COLO829 (cell line): ENCODE results near the gene SURF6.
"Not testable (repeated sequence)": the region's sequence is repeated elsewhere in the genome, so short reads cannot be mapped to it uniquely, and the experiment has no call there.

Experiments used
- DNase-seq: peaks from one replicate; pipeline ENCODE4 v3.0.0; 2012; ENCODE audit warnings: low spot score

Gene SURF6

GRCh38 chr9:133347985-133348717 lies 12.2 kb upstream of the SURF6 start, which contains the start of the genes MED22 and RPL7A:
Gene MED22 (minus strand): TSS chr9:133348131. CDS start chr9:133346662, 1,469 bp downstream.
Gene RPL7A (plus strand): TSS chr9:133348218. CDS start chr9:133348244, 26 bp downstream.
- peak; percentile 98 for DNase-seq

- DNase-seq: no peak
Observed at GRCh38 chr9:133347515-133347984, 11.6 kb upstream of the SURF6 start.

- DNase-seq: no peak
Observed at GRCh38 chr9:133346021-133346785, 10.2 kb upstream of the SURF6 start.

GRCh38 chr9:133345596-133345995 lies 9.6 kb upstream of the SURF6 start:
- no peak for DNase-seq

GRCh38 chr9:133344979-133345378 lies 9.0 kb upstream of the SURF6 start:
- no peak for DNase-seq

- DNase-seq: no peak
Observed at GRCh38 chr9:133344071-133344470, 8.1 kb upstream of the SURF6 start.

- no peak for DNase-seq
Observed at GRCh38 chr9:133342570-133342969, 6.6 kb upstream of the SURF6 start.

GRCh38 chr9:133342069-133342406 lies 6.0 kb upstream of the SURF6 start:
- no peak for DNase-seq

GRCh38 chr9:133341369-133342068 lies 5.5 kb upstream of the SURF6 start:
- DNase-seq: no peak

- no peak for DNase-seq
Observed at GRCh38 chr9:133340916-133341315, 4.9 kb upstream of the SURF6 start.

- DNase-seq: no peak
Observed at GRCh38 chr9:133340256-133340655, 4.3 kb upstream of the SURF6 start.

- DNase-seq: no peak
Observed at GRCh38 chr9:133339641-133340040, 3.7 kb upstream of the SURF6 start.

GRCh38 chr9:133334888-133335287 lies 1.1 kb downstream of the SURF6 start:
- DNase-seq: not testable (repeated sequence)

GRCh38 chr9:133334161-133334560 lies 1.8 kb downstream of the SURF6 start:
- DNase-seq: no peak

GRCh38 chr9:133333566-133333965 lies 2.4 kb downstream of the SURF6 start:
- no peak for DNase-seq

- DNase-seq: no peak
Observed at GRCh38 chr9:133333011-133333410, 3.0 kb downstream of the SURF6 start.

- DNase-seq: no peak
Observed at GRCh38 chr9:133332381-133332730, 3.6 kb downstream of the SURF6 start.

GRCh38 chr9:133331641-133332380 lies 4.2 kb downstream of the SURF6 start:
- DNase-seq: no peak

- no peak for DNase-seq
Observed at GRCh38 chr9:133331221-133331620, 4.8 kb downstream of the SURF6 start.

- DNase-seq: not testable (repeated sequence)
Observed at GRCh38 chr9:133329306-133330156, 6.5 kb downstream of the SURF6 start.

- DNase-seq: no peak
Observed at GRCh38 chr9:133327834-133328484, 8.0 kb downstream of the SURF6 start.
